SU-DHL-6 (cell line): ENCODE data around the gene CDK18.

ENCODE experiments used
- EZH2phosphoT487 ChIP-seq: fragments of 200-600 bp; sonication (generic), shearing (Covaris generic); conservative IDR thresholded peaks from 2 replicates; pipeline ENCODE4 v1.6.1; 2018; ENCODE audit warnings: mild to moderate bottlenecking, antibody characterized with exemption, low read length, moderate library complexity, mixed read lengths
- TF ChIP-seq, protein P1 (sequence below): fragments of 200-600 bp; sonication (generic); IDR thresholded peaks from one replicate; pipeline ENCODE4 v1.5.1; 2017; ENCODE audit warnings: antibody characterized with exemption, mild to moderate bottlenecking, low read length, moderate library complexity; ENCODE audit not compliant: insufficient read depth, poor library complexity, severe bottlenecking

- TF ChIP-seq, protein P1, sequence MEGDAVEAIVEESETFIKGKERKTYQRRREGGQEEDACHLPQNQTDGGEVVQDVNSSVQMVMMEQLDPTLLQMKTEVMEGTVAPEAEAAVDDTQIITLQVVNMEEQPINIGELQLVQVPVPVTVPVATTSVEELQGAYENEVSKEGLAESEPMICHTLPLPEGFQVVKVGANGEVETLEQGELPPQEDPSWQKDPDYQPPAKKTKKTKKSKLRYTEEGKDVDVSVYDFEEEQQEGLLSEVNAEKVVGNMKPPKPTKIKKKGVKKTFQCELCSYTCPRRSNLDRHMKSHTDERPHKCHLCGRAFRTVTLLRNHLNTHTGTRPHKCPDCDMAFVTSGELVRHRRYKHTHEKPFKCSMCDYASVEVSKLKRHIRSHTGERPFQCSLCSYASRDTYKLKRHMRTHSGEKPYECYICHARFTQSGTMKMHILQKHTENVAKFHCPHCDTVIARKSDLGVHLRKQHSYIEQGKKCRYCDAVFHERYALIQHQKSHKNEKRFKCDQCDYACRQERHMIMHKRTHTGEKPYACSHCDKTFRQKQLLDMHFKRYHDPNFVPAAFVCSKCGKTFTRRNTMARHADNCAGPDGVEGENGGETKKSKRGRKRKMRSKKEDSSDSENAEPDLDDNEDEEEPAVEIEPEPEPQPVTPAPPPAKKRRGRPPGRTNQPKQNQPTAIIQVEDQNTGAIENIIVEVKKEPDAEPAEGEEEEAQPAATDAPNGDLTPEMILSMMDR, result no peak
- TF ChIP-seq EZH2phosphoT487, result no peak
These were observed 9.1 kb upstream of the CDK18 start for GRCh38 chr1:205495237-205495823.
